HepG2 (cell line): Measurements from ENCODE around the gene DIPK1B. TPM values are rescaled to one million over a fixed set of nuclear protein-coding genes. Genes with fewer than 3 reads are reported as not detected.

Source experiments
- ATAC-seq: fragments of 200-7000 bp; cut with Tn5 transposase; 3 replicates; pipeline ENCODE4 v1.9.1; 2020; ENCODE audit warnings: mild to moderate bottlenecking, moderate library complexity
- BruUV-seq: library from RNA; stranded (reverse); fragments of 400-500 nt; replicated peaks from 2 replicates; lab custom pipeline; 2021; lab: Mats Ljungman, UMichigan
- CTCF ChIA-PET: fragments of 300-600 bp; formaldehyde crosslinking; extraction: SDS; loops from one replicate; lab custom pipeline; 2021; ENCODE audit warnings: low total read pairs, inconsistent platforms, low intra/inter-chr PET ratio; lab: Yijun Ruan, JAX
- POLR2A ChIA-PET: fragments of 350-600 bp; sonication (Branson Sonifier 250); formaldehyde crosslinking; loops from one replicate; lab custom pipeline; 2020; ENCODE audit warnings: antibody characterized with exemption, inconsistent platforms; lab: Yijun Ruan, JAX
- DNase-seq: peaks from one replicate; pipeline ENCODE4 v3.0.0-alpha.2; 2015; ENCODE audit warnings: low spot score
- FAIRE-seq: peaks from 3 replicates; lab custom pipeline; 2011; peaks lifted over from hg19 to GRCh38; lab: Jason Lieb, UNC
- H2AFZ ChIP-seq: one replicate; pipeline ENCODE4 v1.6.1; 2011; ENCODE audit warnings: low read length, inconsistent platforms
- H3K27ac ChIP-seq: fragments of 300-600 bp; 3 replicates; pipeline ENCODE4 v1.8.0; 2011; ENCODE audit warnings: mixed run types, mild to moderate bottlenecking, mixed read lengths, low read length, inconsistent platforms; ENCODE audit not compliant: insufficient read depth; ENCODE audit errors: extremely low read length
- H3K27me3 ChIP-seq, 2 experiments: fragments of 200-600 bp in 1 of 2; 2 replicates in 1 of 2; 3 replicates in 1 of 2; pipeline versions ENCODE4 v1.6.0 to v1.8.0; 2011; ENCODE audit warnings: low read length in 2 of 2, mild to moderate bottlenecking in 2 of 2, moderate library complexity in 2 of 2, inconsistent platforms in 1 of 2; ENCODE audit not compliant: insufficient read depth in 2 of 2, control insufficient read depth in 1 of 2
- H3K36me3 ChIP-seq, 2 experiments: fragments of 200-600 bp in 1 of 2; replicated peaks in 1 of 2; 2 replicates in 1 of 2; 3 replicates in 1 of 2; pipeline versions ENCODE4 v1.5.1 to v1.8.0; 2011; ENCODE audit warnings: low read length in 2 of 2, inconsistent platforms in 1 of 2; ENCODE audit not compliant: insufficient read depth in 2 of 2, control insufficient read depth in 1 of 2
- H3K4me1 ChIP-seq: 2 replicates; pipeline ENCODE4 v1.5.1; 2012; ENCODE audit warnings: low read length, inconsistent platforms; ENCODE audit not compliant: insufficient read depth
- H3K4me2 ChIP-seq: 2 replicates; pipeline ENCODE4 v1.6.0; 2011; ENCODE audit warnings: low read depth, low read length, inconsistent platforms
- H3K4me3 ChIP-seq, 3 experiments: fragments of 200-600 bp in 1 of 3; sonication (generic), shearing (Covaris generic) in 1 of 3; replicated peaks in 1 of 3; 2 replicates each; pipeline ENCODE4 v1.5.1; 2011 to 2016; ENCODE audit warnings: low read length in 3 of 3, inconsistent platforms in 2 of 3, low read depth in 2 of 3, mild to moderate bottlenecking in 2 of 3, control low read depth in 1 of 3, mixed read lengths in 1 of 3; ENCODE audit not compliant: insufficient read depth in 1 of 3
- H3K79me2 ChIP-seq: one replicate; pipeline ENCODE4 v1.6.1; 2011; ENCODE audit warnings: low read length, inconsistent platforms; ENCODE audit not compliant: insufficient read depth
- H3K9ac ChIP-seq: 2 replicates; pipeline ENCODE4 v1.6.0; 2011; ENCODE audit warnings: mild to moderate bottlenecking, low read depth, low read length, inconsistent platforms; ENCODE audit not compliant: insufficient read depth
- H3K9me3 ChIP-seq: 2 replicates; pipeline ENCODE4 v1.5.1; 2012; ENCODE audit warnings: mild to moderate bottlenecking, low read length
- H4K20me1 ChIP-seq: 2 replicates; pipeline ENCODE4 v1.6.0; 2011; ENCODE audit warnings: inconsistent platforms, mild to moderate bottlenecking, low read length, moderate library complexity; ENCODE audit not compliant: insufficient read depth
- FLYWCH1 ChIP-seq: sonication (generic); formaldehyde crosslinking; IDR thresholded peaks from 2 replicates; pipeline ENCODE4 v1.8.1; 2023; ENCODE audit warnings: mild to moderate bottlenecking, missing genetic modification reagents
- HMG20A ChIP-seq: IDR thresholded peaks from 2 replicates; pipeline ENCODE4 v1.6.1; 2016; ENCODE audit warnings: borderline replicate concordance
- SMAD3 ChIP-seq: sonication (generic); formaldehyde crosslinking; IDR thresholded peaks from 2 replicates; pipeline ENCODE4 v1.4.0; 2020; ENCODE audit warnings: missing genetic modification reagents
- ZNF138 ChIP-seq: sonication (generic); formaldehyde crosslinking; IDR thresholded peaks from 2 replicates; pipeline ENCODE4 v1.5.0; 2020; ENCODE audit warnings: mild to moderate bottlenecking, low read depth, missing genetic modification reagents
- ZNF788 ChIP-seq: sonication (generic); formaldehyde crosslinking; IDR thresholded peaks from 2 replicates; pipeline ENCODE4 v1.5.0; 2020; ENCODE audit warnings: mild to moderate bottlenecking, missing genetic modification reagents, borderline replicate concordance
- ZNF816 ChIP-seq: sonication (generic); formaldehyde crosslinking; IDR thresholded peaks from 2 replicates; pipeline ENCODE4 v1.8.0; 2022; ENCODE audit warnings: missing genetic modification reagents, mild to moderate bottlenecking, borderline replicate concordance
- whole genome bisulfite sequencing: methylation state at CpG from one replicate; pipeline ENCODE4 v1.1.6; 2017; ENCODE audit warnings: low lambda C conversion rate; 5-methylcytosine and 5-hydroxymethylcytosine counted together
- in situ Hi-C: cut with HindIII; loops from 2 replicates; pipeline ENCODE4 v1.10.0; 2017; ENCODE audit warnings: low pct_unique_long_range_greater_than_20kb; ENCODE audit not compliant: extremely low pct_ligation_motif_present
- intact Hi-C: fragments of 100-400 bp; cut with micrococcal nuclease; formaldehyde crosslinking; loops from one replicate; pipeline ENCODE4 v1.10.0; 2022; ENCODE audit not compliant: unreplicated experiment
- polyA plus RNA-seq, 8 experiments: library from polyadenylated mRNA; depleted of rRNA in 3 of 8; stranded (reverse) in 7 of 8; unstranded in 1 of 8; fragments of >200 nt; fragmentation: Illumina TruSeq in 4 of 8; extraction: Trizol in 4 of 8; gene quantifications; 2 replicates each; pipeline versions ENCODE4 v1.2.1 to v1.2.3, GENCODE V29; 2011 to 2016; ENCODE audit warnings: low read depth in 4 of 8, missing spikeins in 1 of 8, mixed read lengths in 1 of 8; ENCODE audit not compliant: insufficient read depth in 1 of 8
- total RNA-seq, 5 experiments: library from RNA; depleted of rRNA; stranded (reverse); fragments of >200 nt; fragmentation: Illumina TruSeq; extraction: Trizol; gene quantifications; 2 replicates each; pipeline ENCODE4 v1.2.3, GENCODE V29; 2016; ENCODE audit warnings: low read depth in 1 of 5
- TF ChIP-seq, protein P1 (sequence below): sonication (generic); formaldehyde crosslinking; IDR thresholded peaks from 2 replicates; pipeline ENCODE4 v1.5.0; 2020; ENCODE audit warnings: mild to moderate bottlenecking, missing genetic modification reagents, moderate library complexity
- TF ChIP-seq, protein P2 (sequence below): sonication (generic); formaldehyde crosslinking; IDR thresholded peaks from 2 replicates; pipeline ENCODE4 v1.5.0; 2020; ENCODE audit warnings: missing genetic modification reagents

Gene DIPK1B
- total and polyA plus RNA-seq, 2 of the 13 experiments (the other 11 are each of a cell fraction or from before 2014, with no cell fraction given) = 0.18 to 3.9 TPM

DNA sequence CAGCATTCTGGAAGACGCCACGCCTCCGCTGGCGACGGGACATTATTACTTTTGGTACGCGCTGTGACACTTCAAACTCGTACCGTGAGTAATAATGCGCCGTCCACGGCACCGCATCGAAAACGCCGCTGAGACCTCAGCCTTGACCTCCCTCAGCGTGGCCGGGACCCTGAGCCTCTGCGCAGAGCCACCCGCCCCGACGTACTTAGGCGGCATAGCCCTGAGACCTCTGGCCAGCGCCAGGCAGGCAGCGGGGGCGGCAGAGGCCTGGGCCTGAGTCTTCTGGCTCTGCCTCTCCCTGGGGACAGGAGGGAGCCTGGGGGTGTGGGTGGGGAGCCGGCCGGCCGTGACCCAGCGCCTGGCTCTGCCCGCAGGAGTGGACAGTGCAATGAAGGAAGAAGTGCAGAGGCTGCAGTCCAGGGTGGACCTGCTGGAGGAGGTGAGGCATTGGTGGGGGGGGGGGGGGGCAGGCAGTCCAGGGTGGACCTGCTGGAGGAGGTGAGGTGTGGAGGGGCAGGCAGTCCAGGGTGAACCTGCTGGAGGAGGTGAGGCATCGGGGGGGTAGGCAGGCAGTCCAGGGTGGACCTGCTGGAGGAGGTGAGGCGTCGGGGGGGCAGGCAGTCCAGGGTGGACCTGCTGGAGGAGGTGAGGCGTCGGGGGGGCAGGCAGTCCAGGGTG, 41.7 kb upstream of the DIPK1B start:
- TF ChIP-seq SMAD3 (CRISPR knock-in tag) (no peak), ZNF138 (CRISPR knock-in tag) (no peak), ZNF788 (CRISPR knock-in tag) (no peak), FLYWCH1 (CRISPR knock-in tag) (no peak), ZNF816 (CRISPR knock-in tag) (no peak), HMG20A (CRISPR knock-in tag) (no peak)
- TF ChIP-seq, protein P1, sequence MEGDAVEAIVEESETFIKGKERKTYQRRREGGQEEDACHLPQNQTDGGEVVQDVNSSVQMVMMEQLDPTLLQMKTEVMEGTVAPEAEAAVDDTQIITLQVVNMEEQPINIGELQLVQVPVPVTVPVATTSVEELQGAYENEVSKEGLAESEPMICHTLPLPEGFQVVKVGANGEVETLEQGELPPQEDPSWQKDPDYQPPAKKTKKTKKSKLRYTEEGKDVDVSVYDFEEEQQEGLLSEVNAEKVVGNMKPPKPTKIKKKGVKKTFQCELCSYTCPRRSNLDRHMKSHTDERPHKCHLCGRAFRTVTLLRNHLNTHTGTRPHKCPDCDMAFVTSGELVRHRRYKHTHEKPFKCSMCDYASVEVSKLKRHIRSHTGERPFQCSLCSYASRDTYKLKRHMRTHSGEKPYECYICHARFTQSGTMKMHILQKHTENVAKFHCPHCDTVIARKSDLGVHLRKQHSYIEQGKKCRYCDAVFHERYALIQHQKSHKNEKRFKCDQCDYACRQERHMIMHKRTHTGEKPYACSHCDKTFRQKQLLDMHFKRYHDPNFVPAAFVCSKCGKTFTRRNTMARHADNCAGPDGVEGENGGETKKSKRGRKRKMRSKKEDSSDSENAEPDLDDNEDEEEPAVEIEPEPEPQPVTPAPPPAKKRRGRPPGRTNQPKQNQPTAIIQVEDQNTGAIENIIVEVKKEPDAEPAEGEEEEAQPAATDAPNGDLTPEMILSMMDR (CRISPR knock-in tag) = no peak
- TF ChIP-seq, protein P2, sequence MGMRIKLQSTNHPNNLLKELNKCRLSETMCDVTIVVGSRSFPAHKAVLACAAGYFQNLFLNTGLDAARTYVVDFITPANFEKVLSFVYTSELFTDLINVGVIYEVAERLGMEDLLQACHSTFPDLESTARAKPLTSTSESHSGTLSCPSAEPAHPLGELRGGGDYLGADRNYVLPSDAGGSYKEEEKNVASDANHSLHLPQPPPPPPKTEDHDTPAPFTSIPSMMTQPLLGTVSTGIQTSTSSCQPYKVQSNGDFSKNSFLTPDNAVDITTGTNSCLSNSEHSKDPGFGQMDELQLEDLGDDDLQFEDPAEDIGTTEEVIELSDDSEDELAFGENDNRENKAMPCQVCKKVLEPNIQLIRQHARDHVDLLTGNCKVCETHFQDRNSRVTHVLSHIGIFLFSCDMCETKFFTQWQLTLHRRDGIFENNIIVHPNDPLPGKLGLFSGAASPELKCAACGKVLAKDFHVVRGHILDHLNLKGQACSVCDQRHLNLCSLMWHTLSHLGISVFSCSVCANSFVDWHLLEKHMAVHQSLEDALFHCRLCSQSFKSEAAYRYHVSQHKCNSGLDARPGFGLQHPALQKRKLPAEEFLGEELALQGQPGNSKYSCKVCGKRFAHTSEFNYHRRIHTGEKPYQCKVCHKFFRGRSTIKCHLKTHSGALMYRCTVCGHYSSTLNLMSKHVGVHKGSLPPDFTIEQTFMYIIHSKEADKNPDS (CRISPR knock-in tag) = no peak
- H3K36me3 ChIP-seq = no peaks in the 10 kb centered on the region
- H3K4me3 ChIP-seq = no peak overlapping the region
- in situ Hi-C loops (no loop called here), intact Hi-C loops (no loop called here)
- H3K4me2 ChIP-seq = no peak overlapping the region
- no peak overlapping the region for H3K27ac ChIP-seq
- no peaks in the 10 kb centered on the region for H3K9me3 ChIP-seq
- DNase-seq (no peak), FAIRE-seq (no peak), ATAC-seq (no peak)
- POLR2A ChIA-PET = no interaction called here
- no peaks in the 10 kb centered on the region for H3K79me2 ChIP-seq
- 63% methylated on average over 23 of the region's 36 CpGs for WGBS
- H4K20me1 ChIP-seq = peaks cover 3% of the 10 kb centered on the region; the same call in 1 of the 2 replicates
- no peak overlapping the region for H3K9ac ChIP-seq
- H3K4me1 ChIP-seq = peaks cover 43% of the 10 kb centered on the region
- peaks cover 15 to 44% of the 10 kb centered on the region in 2 experiments; a peak in 3 of 5 replicates for H3K27me3 ChIP-seq
- H2AFZ ChIP-seq = no peak overlapping the region
- BruUV-seq = no TSS peak
- CTCF ChIA-PET = no interaction called here
